ENCODE data around the gene PTPRN2. TPM values are rescaled to one million over a fixed set of nuclear protein-coding genes. Genes with fewer than 3 reads are reported as not detected.

PTPRN2 gene
- polyA plus RNA-seq, 3 donors from 2014 or later: 1.9 to 3.7 (median 2.2) TPM

- Mint-ChIP-seq H3K4me3 (no peak overlapping the region), H3K27me3 (ENCODE audit: low read depth in 3 of 3) (peaks cover 0 to 9% (median 1%) of the 10 kb centered on the region in 3 donors), H3K4me1 (no peaks in the 10 kb centered on the region)
Measured at GRCh38 chr7:157766098-157766497, 821.5 kb downstream of the PTPRN2 start.

GRCh38 chr7:157764946-157765537 is 822.6 kb downstream of the PTPRN2 start:
- no peak overlapping the region for H3K4me3 Mint-ChIP-seq
- H3K27me3 Mint-ChIP-seq (ENCODE audit: low read depth in 3 of 3): peaks cover 0 to 9% (median 1%) of the 10 kb centered on the region in 3 donors
- DNase-seq: no peak
- no peak overlapping the region for H3K27ac Mint-ChIP-seq
- H3K4me1 Mint-ChIP-seq: no peaks in the 10 kb centered on the region
- H3K36me3 Mint-ChIP-seq: peaks cover 0 to 3% (median 0%) of the 10 kb centered on the region in 3 donors
- peaks cover 0 to 22% (median under 1%) of the 10 kb centered on the region in 6 donors for H3K9me3 Mint-ChIP-seq

More at GRCh38 chr7:157766098-157766497, 821.5 kb downstream of the PTPRN2 start:
- no peak for DNase-seq
- H3K9me3 Mint-ChIP-seq: peaks cover 0 to 22% (median 0%) of the 10 kb centered on the region in 6 donors
- no peak overlapping the region for H3K27ac Mint-ChIP-seq
- H3K36me3 Mint-ChIP-seq: peaks cover 0 to 3% (median 0%) of the 10 kb centered on the region in 3 donors

- no peak for DNase-seq
- no peak overlapping the region for H3K4me3 Mint-ChIP-seq
- H3K4me1 Mint-ChIP-seq: no peaks in the 10 kb centered on the region
- peaks cover 0 to 22% (median under 1%) of the 10 kb centered on the region in 6 donors for H3K9me3 Mint-ChIP-seq
- peaks cover 1 to 9% (median 3%) of the 10 kb centered on the region in 3 donors for H3K27me3 Mint-ChIP-seq (ENCODE audit: low read depth in 3 of 3)
- H3K36me3 Mint-ChIP-seq: peaks cover 0 to 3% (median 0%) of the 10 kb centered on the region in 3 donors
- H3K27ac Mint-ChIP-seq: no peak overlapping the region
Measured at GRCh38 chr7:157764193-157764592, 823.4 kb downstream of the PTPRN2 start.

GRCh38 chr7:157763279-157764000 is 824.2 kb downstream of the PTPRN2 start:
- DNase-seq: no peak

DNA sequence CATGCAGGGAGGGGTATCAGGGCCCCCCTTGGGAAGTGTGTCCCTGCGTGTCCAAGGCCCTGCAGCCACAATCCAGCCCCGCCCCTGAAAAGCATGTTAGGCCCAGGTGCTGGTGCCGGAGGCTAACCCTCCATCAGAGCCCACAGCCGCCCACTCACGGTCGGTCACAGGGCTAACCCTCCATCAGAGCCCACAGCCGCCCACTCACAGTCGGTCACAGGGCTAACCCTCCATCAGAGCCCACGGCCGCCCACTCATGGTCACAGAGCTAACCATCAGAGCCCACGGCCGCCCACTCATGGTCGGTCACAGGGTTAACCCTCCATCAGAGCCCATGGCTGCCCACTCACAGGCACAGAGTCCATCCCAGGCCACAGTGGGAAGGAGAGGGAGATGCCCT is 824.8 kb downstream of the PTPRN2 start:
- no peak overlapping the region for H3K27ac Mint-ChIP-seq
- no peak for DNase-seq
- H3K36me3 Mint-ChIP-seq: peaks cover 0 to 3% (median 0%) of the 10 kb centered on the region in 3 donors
- H3K4me1 Mint-ChIP-seq: no peaks in the 10 kb centered on the region
- H3K4me3 Mint-ChIP-seq: no peak overlapping the region
- H3K9me3 Mint-ChIP-seq: peaks cover 0 to 22% (median under 1%) of the 10 kb centered on the region in 6 donors
- H3K27me3 Mint-ChIP-seq (ENCODE audit: low read depth in 3 of 3): peaks cover 1 to 4% (median 3%) of the 10 kb centered on the region in 3 donors

More at GRCh38 chr7:157763279-157764000, 824.2 kb downstream of the PTPRN2 start:
- H3K4me3 Mint-ChIP-seq: no peak overlapping the region
- no peaks in the 10 kb centered on the region for H3K4me1 Mint-ChIP-seq
- peaks cover 0 to 22% (median under 1%) of the 10 kb centered on the region in 6 donors for H3K9me3 Mint-ChIP-seq
- peaks cover 0 to 3% (median 0%) of the 10 kb centered on the region in 3 donors for H3K36me3 Mint-ChIP-seq
- H3K27ac Mint-ChIP-seq: no peak overlapping the region
- H3K27me3 Mint-ChIP-seq (ENCODE audit: low read depth in 3 of 3): peaks cover 1 to 4% (median 3%) of the 10 kb centered on the region in 3 donors

- peaks cover 0 to 7% (median 2%) of the 10 kb centered on the region in 3 donors for H3K27me3 Mint-ChIP-seq (ENCODE audit: low read depth in 3 of 3)
- no peak overlapping the region for H3K4me3 Mint-ChIP-seq
- peaks cover 0 to 10% (median 0%) of the 10 kb centered on the region in 6 donors for H3K9me3 Mint-ChIP-seq
- no peaks in the 10 kb centered on the region for H3K36me3 Mint-ChIP-seq
- H3K27ac Mint-ChIP-seq: no peak overlapping the region
- H3K4me1 Mint-ChIP-seq: no peaks in the 10 kb centered on the region
- no peak for DNase-seq
Measured at GRCh38 chr7:157760004-157760730, 827.5 kb downstream of the PTPRN2 start.

DNA sequence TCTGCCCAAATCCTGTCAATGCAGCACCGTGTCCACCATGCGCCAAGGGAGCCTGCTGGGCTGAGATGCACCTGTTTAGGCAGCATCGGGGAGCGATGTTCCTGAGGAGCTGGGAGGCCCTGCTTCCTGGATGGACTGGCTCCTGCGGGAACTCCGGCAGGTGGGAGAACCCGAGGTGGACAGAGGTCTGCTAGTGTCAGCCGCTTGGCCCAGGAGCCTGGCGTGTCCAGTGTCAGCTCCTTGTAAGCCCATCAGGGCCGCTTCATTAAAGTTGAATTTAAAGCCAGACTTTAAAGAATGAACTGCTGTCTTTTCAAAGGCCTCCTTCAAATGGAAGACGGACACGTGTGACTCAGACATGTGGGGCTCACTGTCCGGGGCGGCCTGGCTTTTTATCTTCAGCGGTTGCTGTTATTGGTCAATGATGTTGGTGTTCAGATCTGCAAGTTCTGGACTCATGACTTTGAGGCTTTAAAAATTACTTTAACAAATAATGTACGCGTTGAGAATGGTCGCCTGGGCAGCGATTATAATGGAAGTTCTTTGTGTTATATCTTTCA is 828.3 kb downstream of the PTPRN2 start:
- Mint-ChIP-seq H3K27me3 (ENCODE audit: low read depth in 3 of 3) (peaks cover 0 to 7% (median 2%) of the 10 kb centered on the region in 3 donors), H3K27ac (no peak overlapping the region), H3K4me3 (no peak overlapping the region)

DNA sequence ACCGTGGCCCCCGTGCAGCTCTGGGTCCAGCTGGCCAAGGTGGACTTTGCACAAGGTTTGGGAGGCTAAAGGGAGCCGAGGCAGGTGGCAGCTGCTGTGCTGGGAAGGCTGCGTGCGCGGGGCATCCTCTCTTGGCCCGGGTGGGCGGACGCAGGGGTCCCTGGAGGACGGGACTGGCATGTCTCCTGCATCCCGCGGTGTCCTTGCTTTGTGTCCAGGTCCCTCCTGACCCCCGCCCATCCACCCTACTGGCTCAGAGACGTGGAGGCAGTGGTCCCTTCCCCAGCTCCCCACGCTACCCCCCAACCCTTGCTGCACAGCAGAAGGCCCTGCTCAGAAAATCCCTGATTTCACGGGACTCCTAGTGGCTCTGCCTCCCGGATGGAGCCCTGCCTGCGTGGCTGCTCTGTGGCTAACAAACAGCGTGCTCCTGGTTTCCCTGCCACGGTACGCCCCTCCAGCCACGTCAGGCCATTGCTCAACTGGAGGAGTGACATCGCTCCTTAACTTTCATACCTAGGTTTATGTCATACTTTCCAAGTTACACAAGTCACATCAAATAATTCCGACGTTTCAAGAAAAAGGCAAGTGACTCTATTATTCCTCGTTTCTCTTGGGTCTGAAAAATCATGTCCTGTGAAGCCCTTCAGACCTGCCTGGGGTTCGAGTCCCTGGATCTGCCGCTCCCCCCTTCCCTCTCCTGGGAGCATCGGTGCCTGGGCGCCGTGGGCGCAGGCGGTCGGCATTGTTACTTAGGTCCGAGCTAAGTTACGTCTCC is 829.0 kb downstream of the PTPRN2 start:
- Mint-ChIP-seq H3K36me3 (no peaks in the 10 kb centered on the region), H3K27ac (no peak overlapping the region), H3K27me3 (ENCODE audit: low read depth in 3 of 3) (peaks cover 0 to 7% (median 2%) of the 10 kb centered on the region in 3 donors), H3K9me3 (peaks cover 0 to 4% (median 0%) of the 10 kb centered on the region in 6 donors), H3K4me3 (no peak overlapping the region), H3K4me1 (no peaks in the 10 kb centered on the region)
- DNase-seq: no peak

More for the DNA sequence above, 828.3 kb downstream of the PTPRN2 start:
- H3K36me3 Mint-ChIP-seq: no peaks in the 10 kb centered on the region
- H3K9me3 Mint-ChIP-seq: peaks cover 0 to 5% (median 0%) of the 10 kb centered on the region in 6 donors
- DNase-seq: no peak
- H3K4me1 Mint-ChIP-seq: no peaks in the 10 kb centered on the region

DNA sequence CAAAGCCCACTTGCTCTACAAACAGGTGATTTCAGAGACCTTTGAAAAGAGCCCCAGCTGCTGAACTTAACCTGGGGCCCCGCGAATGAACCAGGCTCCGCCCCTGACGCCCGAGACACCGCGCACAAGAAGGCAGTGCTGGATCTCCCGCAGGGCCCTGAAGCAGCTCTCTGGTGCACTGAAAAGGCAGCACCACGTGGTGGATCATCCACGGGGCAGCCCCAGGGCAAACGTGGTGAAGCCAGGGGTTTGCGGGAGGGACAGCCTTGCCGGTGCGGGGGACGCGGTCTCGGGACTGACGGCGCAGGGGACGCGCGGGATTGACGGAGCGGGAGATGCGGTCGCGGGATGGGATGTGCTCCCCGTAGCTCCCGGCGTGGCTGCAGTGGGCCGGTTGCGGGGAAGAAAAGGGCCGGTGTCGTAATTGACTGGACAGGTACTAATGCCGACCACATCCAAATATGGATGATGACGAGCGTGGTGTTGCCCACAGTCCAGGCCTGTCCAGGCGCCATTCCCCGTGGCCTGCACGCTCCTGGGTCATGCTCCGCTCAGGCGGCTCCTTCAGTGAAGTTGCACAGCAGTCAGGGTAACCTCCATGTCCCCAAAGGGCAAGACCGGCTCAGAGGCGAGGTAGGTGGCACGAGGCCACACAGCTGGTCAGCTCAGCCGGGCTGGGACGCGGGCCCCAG is 829.7 kb downstream of the PTPRN2 start:
- no peak for DNase-seq
- no peak overlapping the region for H3K27ac Mint-ChIP-seq
- H3K4me1 Mint-ChIP-seq: no peaks in the 10 kb centered on the region
- peaks cover 0 to 4% (median 0%) of the 10 kb centered on the region in 6 donors for H3K9me3 Mint-ChIP-seq
- no peaks in the 10 kb centered on the region for H3K36me3 Mint-ChIP-seq
- H3K4me3 Mint-ChIP-seq: no peak overlapping the region
- H3K27me3 Mint-ChIP-seq (ENCODE audit: low read depth in 3 of 3): peaks cover 0 to 7% (median 2%) of the 10 kb centered on the region in 3 donors

DNA sequence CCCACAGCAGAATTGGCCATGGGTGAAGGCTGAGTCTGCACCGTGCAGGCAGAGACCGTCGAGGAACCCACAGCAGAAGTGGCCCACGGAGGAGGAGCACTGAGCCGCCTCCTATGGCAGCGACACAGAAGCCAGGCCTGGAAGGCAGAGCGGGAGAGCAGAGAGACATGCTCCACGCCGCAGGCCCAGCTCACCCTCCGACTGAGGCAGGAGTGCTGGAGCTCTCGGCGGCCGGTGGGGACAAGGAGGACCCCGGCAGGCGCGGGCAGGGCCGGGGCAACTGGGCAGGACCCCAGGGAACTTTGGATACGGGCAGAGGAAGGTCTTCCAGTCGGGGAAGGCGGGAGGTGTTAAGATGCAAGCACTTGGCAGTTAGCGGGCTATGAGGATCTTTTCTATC is 830.4 kb downstream of the PTPRN2 start:
- Mint-ChIP-seq H3K36me3 (no peaks in the 10 kb centered on the region), H3K9me3 (peaks cover 0 to 4% (median 0%) of the 10 kb centered on the region in 6 donors), H3K27me3 (ENCODE audit: low read depth in 3 of 3) (peaks cover 0 to 7% (median 2%) of the 10 kb centered on the region in 3 donors), H3K4me3 (no peak overlapping the region), H3K27ac (no peak overlapping the region), H3K4me1 (no peaks in the 10 kb centered on the region)
- DNase-seq: no peak

DNA sequence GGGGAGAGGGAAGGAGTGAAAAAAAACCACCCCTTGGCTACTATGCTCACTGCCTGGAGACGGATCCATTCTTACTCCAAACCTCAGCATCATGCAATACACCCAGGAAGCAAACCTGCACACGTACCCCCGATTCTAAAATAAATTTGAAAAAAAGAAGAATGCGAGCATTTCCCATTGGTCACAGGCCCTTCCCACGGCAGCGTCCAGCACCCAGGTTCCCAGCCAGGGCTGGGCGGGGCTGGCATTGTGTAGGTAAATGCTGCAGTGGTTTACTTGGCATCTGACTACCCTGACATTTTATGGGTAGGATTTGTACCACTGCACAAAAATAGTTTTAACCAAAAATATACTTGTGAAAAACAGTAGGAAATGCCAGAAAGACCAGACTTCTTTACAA is 831.9 kb downstream of the PTPRN2 start:
- Mint-ChIP-seq H3K4me3 (no peak overlapping the region), H3K27ac (no peak overlapping the region), H3K36me3 (no peaks in the 10 kb centered on the region), H3K9me3 (peaks cover 0 to 2% (median 0%) of the 10 kb centered on the region in 6 donors), H3K27me3 (ENCODE audit: low read depth in 3 of 3) (peaks cover 0 to 7% (median 5%) of the 10 kb centered on the region in 3 donors), H3K4me1 (no peaks in the 10 kb centered on the region)
- no peak for DNase-seq

DNA sequence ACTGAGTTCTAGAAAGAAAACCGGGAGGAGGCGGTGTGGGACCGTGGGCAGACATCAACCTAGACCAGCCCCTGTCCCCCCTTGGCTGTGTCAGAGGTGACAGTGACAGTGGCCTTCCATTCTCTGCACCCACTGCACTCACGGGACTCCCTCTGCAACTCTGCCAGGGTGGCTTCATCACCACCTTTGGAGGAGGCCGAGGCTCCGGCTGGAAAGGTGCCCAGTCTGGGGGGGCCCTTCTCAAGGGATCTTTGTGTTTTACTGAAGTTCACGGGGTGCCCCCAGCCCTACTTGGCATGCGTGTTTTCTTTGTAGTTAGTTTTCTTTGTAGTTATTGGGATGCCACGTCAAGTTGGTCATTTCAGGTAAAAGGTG is 833.2 kb downstream of the PTPRN2 start:
- Mint-ChIP-seq H3K36me3 (no peaks in the 10 kb centered on the region), H3K27me3 (ENCODE audit: low read depth in 3 of 3) (peaks cover 0 to 5% (median 4%) of the 10 kb centered on the region in 3 donors), H3K4me1 (no peaks in the 10 kb centered on the region), H3K27ac (no peak overlapping the region), H3K9me3 (peaks cover 0 to 2% (median 0%) of the 10 kb centered on the region in 6 donors), H3K4me3 (no peak overlapping the region)
- no peak for DNase-seq
